Measurements from ENCODE around the gene PTRHD1. TPM values are rescaled to one million over a fixed set of nuclear protein-coding genes. Genes with fewer than 3 reads are reported as not detected.

The PTRHD1 gene
- total RNA-seq, 1 experiment from 2014 or later = 33.4 TPM

GRCh38 chr2:24815171-24815570, 22.0 kb upstream of the PTRHD1 start:
- Histone ChIP-seq H3K4me1 (ENCODE audit: insufficient read depth, low read length, poor library complexity, severe bottlenecking) (no peaks in the 10 kb centered on the region), H3K27ac (ENCODE audit: low read depth, low read length, poor library complexity, severe bottlenecking) (no peak overlapping the region), H3K27me3 (replicated peaks; ENCODE audit: insufficient read depth, low read depth, low read length, poor library complexity) (no peaks in the 10 kb centered on the region), H3K4me3 (ENCODE audit: low read depth, low read length, poor library complexity, severe bottlenecking) (no peak overlapping the region), H3K9me3 (ENCODE audit: low read depth, low read length, poor library complexity, severe bottlenecking) (no peaks in the 10 kb centered on the region), H3K36me3 (ENCODE audit: insufficient read depth, low read length, poor library complexity, severe bottlenecking) (peaks cover 71% of the 10 kb centered on the region)
- TF ChIP-seq EZH2 (IDR thresholded peaks at IDR 0.05; ENCODE audit: borderline replicate concordance, low read depth, low read length, poor library complexity, severe bottlenecking) (no peak), CTCF (conservative IDR thresholded peaks at IDR 0.05; ENCODE audit: low read depth, low read length) (no peak)
- no peak for DNase-seq (ENCODE audit: low spot score)
- intact Hi-C loops (cut with micrococcal nuclease; ENCODE audit: unreplicated experiment) = no loop called here
- CTCF ChIA-PET = no interaction called here
- no TSS peak for BruUV-seq (replicated peaks)
- POLR2A ChIA-PET (ENCODE audit: low non-redundant PET) = interaction anchor here (0.6 kb wide), 1 partner anchor 438 kb away, joined by 6 read pairs; no protein-coding TSS in a partner anchor

- Histone ChIP-seq H3K4me3 (ENCODE audit: low read depth, low read length, poor library complexity, severe bottlenecking) (no peak overlapping the region), H3K27me3 (replicated peaks; ENCODE audit: insufficient read depth, low read depth, low read length, poor library complexity) (no peaks in the 10 kb centered on the region), H3K36me3 (ENCODE audit: insufficient read depth, low read length, poor library complexity, severe bottlenecking) (peaks cover 66% of the 10 kb centered on the region), H3K27ac (ENCODE audit: low read depth, low read length, poor library complexity, severe bottlenecking) (no peak overlapping the region), H3K4me1 (ENCODE audit: insufficient read depth, low read length, poor library complexity, severe bottlenecking) (no peaks in the 10 kb centered on the region), H3K9me3 (ENCODE audit: low read depth, low read length, poor library complexity, severe bottlenecking) (no peaks in the 10 kb centered on the region)
- ChIA-PET CTCF (no interaction called here), POLR2A (ENCODE audit: low non-redundant PET) (no interaction called here)
- DNase-seq (ENCODE audit: low spot score) = no peak
- intact Hi-C loops (cut with micrococcal nuclease; ENCODE audit: unreplicated experiment) = no loop called here
- TF ChIP-seq CTCF (conservative IDR thresholded peaks at IDR 0.05; ENCODE audit: low read depth, low read length) = no peak
- TF ChIP-seq EZH2 (IDR thresholded peaks at IDR 0.05; ENCODE audit: borderline replicate concordance, low read depth, low read length, poor library complexity, severe bottlenecking) = no peak
- no TSS peak for BruUV-seq (replicated peaks)
These were observed 21.3 kb upstream of the PTRHD1 start for GRCh38 chr2:24814516-24814915.

GRCh38 chr2:24813691-24814137, 20.5 kb upstream of the PTRHD1 start:
- POLR2A ChIA-PET (ENCODE audit: low non-redundant PET) = no interaction called here
- intact Hi-C loops (cut with micrococcal nuclease; ENCODE audit: unreplicated experiment) = no loop called here
- BruUV-seq (replicated peaks) = no TSS peak
- TF ChIP-seq EZH2 (IDR thresholded peaks at IDR 0.05; ENCODE audit: borderline replicate concordance, low read depth, low read length, poor library complexity, severe bottlenecking) = no peak
- no peak for TF ChIP-seq CTCF (conservative IDR thresholded peaks at IDR 0.05; ENCODE audit: low read depth, low read length)
- DNase-seq (ENCODE audit: low spot score) = no peak
- no peaks in the 10 kb centered on the region for H3K27me3 ChIP-seq (replicated peaks; ENCODE audit: insufficient read depth, low read depth, low read length, poor library complexity)
- H3K4me3 ChIP-seq (ENCODE audit: low read depth, low read length, poor library complexity, severe bottlenecking) = no peak overlapping the region
- H3K36me3 ChIP-seq (ENCODE audit: insufficient read depth, low read length, poor library complexity, severe bottlenecking) = peaks cover 58% of the 10 kb centered on the region
- no peaks in the 10 kb centered on the region for H3K9me3 ChIP-seq (ENCODE audit: low read depth, low read length, poor library complexity, severe bottlenecking)
- H3K27ac ChIP-seq (ENCODE audit: low read depth, low read length, poor library complexity, severe bottlenecking) = no peak overlapping the region
- CTCF ChIA-PET = no interaction called here
- H3K4me1 ChIP-seq (ENCODE audit: insufficient read depth, low read length, poor library complexity, severe bottlenecking) = peaks cover 5% of the 10 kb centered on the region
